Daoy (cell line): ENCODE data around the gene UBA52. TPM values are rescaled to one million over a fixed set of nuclear protein-coding genes. Genes with fewer than 3 reads are reported as not detected.
"Not testable (repeated sequence)": the region's sequence is repeated elsewhere in the genome, so short reads cannot be mapped to it uniquely, and the experiment has no call there.

Experiments used
- DNase-seq: peaks from one replicate; pipeline ENCODE4 v3.0.0-alpha.2; 2015; ENCODE audit warnings: low read depth
- total RNA-seq: library from RNA; depleted of rRNA; stranded (reverse); fragments of >200 nt; shearing (Covaris generic); gene quantifications from 2 replicates; pipeline ENCODE4 v1.2.3, GENCODE V29; 2014

The UBA52 gene
- total RNA-seq, 1 experiment from 2014 or later, result 1,164 TPM

DNA sequence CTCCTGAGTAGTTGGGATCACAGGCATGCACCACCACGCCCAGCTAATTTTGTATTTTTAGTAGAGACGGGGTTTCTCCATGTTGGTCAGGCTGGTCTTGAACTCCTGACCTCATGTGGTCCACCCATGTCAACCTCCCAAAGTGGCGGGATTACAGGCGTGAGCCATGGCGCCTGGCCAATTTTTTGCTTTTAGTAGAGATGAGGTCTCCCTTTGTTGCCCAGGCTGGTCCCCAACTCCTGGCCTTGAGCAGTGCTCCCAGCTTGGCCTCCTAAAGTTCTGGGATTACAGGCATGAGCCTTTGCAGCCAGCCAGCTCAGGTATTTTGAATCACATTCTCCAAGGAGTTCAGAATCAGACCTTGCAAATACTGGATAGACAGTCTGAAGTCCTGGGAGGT, 21.1 kb downstream of the UBA52 start:
- not testable (repeated sequence) for DNase-seq

GRCh38 chr19:18593367-18594095, 21.9 kb downstream of the UBA52 start:
- no peak for DNase-seq

DNA sequence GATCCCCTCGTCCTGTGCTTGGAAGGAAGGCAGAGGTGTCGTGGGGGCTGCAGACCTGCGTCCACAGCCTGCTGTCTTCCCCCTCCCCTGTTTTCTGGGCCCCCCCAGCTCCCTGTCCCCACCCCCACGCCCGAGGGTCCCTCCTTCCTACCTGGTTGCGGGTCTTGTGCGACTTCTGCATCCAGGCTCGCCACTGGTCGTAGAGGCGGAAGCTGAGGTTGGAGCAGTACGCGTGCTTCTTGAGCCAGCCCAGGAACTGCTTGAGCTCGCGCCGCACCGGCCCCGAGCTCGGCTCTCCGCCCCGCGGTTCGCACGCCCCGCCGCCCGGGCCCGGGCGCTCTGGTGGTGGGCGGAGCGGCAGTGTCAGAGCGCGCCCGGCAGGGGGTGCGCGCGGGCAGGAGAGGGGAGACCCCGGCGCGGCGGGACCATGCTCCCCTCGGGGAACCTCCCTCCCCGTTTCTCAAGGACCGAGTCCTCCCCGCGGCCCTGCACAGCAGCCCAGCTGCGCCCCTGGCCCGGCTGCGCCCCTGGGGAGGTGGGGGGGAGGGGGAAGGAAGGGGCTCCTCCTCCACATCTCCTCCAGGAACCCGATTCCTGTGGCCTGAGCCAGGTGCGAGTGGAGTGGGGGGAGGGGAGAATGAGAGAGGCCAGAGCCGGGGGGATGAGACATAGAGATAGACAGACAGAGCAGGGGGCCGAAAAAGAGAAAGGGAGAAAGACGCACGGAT, 22.6 kb downstream of the UBA52 start:
- DNase-seq, result peak; percentile 84

- DNase-seq, result no peak
Measured at GRCh38 chr19:18594824-18595373, 23.2 kb downstream of the UBA52 start.

GRCh38 chr19:18595475-18595874, 23.8 kb downstream of the UBA52 start:
- no peak for DNase-seq

DNA sequence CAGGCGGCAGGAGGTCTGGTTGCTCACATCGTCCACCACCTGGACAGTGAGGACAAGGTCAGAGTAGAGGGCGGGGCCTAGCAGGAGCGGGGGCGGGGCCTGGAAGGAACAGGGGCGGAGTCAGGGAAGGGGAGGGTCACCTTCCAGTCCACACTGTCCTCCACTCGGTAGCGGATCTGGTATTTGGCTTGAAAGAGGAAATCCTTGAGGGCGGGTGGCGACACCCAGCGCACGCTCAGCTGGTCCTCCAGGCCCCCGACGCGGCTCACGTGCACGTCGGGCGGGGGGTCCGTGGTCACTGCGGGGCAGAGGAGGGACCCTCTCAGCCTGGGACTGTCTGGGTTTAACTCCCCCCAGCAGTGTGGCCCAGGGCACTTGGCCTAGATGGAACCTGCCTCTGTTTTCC, 25.1 kb downstream of the UBA52 start:
- peak; percentile 69 for DNase-seq

DNA sequence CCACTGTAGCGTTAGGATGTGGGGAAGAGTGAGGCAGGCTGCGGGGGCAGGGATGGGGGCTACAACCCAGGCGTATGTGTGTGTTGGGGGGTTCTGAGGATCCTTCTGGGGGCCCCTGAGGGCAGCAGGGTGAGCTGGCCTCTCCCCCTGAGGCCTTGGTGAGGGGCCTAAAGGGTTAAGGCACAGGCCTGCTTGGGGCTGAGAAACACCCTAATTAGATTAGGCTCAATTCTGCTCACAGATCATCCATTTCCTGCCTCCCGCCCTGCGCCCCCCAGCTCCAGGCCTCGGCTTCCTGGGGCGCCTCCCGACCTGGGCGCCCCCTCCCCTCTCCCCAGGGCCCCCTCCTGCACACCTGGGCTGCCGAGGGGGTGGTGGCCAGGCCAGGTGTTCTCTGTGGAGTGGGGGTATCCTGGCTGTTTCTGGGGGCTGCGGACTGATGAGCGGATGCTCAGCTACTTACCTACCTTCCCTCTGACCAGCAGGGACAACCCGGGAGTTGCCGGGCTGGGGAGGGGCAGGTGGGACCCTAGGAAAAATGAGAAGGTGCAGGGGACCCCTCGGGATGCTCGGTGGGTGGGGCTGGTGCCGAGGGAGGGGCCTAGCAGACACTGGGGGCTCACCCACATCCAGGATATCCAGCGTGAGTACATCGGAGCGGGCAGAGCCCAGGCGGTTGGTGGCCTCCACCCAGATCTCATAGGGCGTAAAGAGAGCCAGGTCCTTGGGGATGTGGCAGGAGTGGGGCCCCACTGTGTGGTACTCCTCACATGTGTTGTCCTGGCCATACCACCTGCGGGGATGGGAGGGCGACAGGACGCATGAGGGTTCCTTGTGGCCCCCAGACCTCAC, 26.4 kb downstream of the UBA52 start:
- no peak for DNase-seq

- DNase-seq, result no peak
Measured at GRCh38 chr19:18599485-18599884, 27.8 kb downstream of the UBA52 start.

DNA sequence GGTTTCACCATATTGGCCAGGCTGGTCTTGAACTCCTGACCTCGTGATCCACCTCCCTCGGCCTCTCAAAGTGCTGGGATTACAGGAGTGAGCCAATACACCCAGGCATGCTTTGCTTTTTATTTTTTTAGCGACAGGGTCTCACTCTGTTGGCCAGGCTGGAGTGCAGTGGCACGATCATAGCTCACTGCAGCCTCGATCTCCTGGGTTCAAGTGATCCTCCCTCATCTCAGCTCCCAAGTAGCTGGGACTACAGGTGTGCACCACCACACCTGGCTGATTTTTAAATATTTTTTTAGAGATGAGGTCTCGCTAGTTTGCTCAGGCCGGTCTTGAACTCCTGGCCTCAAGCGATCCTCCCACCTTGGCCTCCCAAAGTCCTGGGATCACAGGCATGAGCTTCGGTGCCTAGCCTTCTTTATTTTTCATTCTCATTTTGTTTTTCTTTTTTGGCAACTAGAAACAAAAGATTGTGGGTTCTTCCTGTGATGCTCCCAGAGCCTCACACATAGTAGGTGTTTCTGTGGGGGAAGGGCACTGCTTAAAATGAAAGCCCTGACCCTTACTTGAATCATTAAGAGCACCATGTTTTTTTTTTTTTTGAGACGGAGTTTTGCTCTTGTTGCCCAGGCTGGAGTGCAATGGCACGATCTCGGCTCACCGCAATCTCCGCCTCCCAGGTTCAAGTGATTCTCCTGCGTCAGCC, 29.2 kb downstream of the UBA52 start:
- DNase-seq, result not testable (repeated sequence)

- no peak for DNase-seq
Measured at GRCh38 chr19:18601875-18602274, 30.2 kb downstream of the UBA52 start.

GRCh38 chr19:18603255-18603957, 31.7 kb downstream of the UBA52 start:
- DNase-seq, result no peak

DNA sequence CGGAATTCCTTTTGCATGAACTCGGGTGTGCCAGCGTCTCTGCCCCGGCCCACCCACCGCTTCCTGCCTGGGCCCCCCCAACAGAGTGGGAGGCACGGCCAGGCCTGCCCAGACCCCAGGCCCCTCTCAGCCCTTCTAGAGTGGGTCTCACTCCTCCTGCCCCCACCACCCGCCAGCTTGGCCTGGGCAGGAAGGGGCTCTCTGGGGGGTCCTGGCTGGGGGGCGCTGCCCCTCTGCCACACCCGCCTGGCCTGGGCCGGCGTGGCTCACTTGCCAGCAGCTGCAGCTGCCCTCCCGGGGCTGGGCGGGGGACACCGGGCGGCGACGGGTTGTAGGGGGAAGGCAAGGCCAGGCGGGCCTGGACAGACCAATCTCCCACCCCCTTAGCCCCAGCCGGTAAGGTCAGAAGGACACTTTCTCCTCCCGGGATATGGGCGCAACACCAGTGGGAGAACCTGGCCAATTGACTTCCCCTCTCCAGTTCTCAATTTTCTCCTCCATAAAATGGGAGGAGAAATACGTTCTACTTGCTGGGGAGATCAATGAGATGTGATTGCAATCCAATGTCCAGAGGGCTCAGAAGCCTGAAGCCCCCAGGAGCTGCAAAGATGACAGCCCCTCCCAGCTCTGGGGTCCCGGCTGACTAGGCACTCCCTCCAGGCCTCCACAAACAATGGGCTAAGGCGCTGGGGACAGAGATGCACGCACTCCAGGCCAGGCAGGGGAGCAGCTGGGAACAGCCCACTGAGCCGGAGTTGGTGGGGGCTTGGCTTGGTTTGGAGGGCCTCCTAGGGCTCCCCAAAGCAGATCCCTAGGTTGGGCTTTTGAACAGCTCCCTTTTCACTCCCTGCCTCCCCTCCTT, 32.5 kb downstream of the UBA52 start:
- DNase-seq, result no peak

GRCh38 chr19:18604820-18605159, 33.1 kb downstream of the UBA52 start:
- no peak for DNase-seq

DNA sequence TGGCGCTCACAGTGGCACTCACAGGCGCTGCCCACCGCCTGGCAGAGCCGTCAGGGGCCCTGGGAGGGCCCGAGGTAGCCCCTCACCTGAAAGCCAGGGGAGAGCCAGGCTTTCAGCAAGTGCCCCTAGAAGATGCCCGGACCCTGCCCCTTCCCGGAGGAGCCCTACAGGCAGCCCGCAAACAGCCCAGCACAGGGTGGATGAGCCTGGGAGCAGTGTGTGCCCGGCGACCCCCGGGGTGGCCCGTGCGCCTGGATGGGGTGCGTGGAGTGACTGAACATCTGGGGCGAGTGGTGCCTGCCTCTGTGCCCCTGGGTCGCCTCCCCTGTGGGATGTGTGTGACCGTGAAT, 33.5 kb downstream of the UBA52 start:
- DNase-seq, result no peak

GRCh38 chr19:18605546-18606280, 34.1 kb downstream of the UBA52 start:
- DNase-seq, result no peak

DNA sequence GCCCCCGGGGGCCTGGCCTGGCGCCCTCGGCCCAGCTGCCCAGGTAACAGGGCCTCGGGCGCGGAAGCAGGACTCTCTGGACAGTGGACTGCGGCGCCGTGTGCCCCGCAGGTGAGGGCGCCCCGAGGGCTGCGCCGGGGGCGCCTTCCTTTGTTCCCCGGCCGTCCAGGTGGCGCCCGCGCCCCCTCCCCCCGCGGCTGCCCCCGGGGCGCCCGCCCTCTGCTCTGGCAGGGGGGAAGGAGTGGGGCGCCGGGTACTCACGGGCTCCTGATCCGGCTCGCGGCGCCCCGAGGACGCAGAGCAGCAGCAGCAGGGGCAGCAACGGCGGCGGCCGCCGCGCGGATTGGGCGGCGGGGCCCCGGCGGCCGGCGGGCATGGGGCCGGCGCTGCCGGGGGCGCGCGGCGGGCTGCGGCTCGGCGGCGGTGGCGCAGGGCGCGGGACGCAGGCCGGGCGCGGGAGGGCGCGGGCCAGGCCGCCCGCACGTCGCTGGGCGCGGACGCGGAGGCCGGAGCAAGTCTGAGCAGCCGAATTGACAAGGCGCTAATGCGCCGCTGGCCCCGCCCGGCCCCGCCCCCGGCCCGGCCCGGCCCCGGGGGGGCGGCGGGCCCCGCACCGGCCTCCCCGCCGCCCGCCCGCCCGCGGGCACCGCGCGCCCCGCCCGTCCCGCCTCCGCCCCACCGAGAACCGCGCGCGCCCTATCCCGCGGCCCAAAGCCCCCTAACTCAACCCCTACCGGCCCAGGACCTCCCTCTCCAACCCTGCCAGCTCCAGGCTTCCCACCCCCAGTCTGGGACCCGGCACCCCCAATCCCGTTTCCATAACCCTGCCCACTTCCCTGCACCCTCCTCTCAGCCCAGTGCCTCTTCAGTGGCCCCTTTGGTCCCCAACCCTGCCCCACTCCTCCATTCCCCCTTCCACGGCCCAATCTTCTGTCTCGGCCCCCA, 34.9 kb downstream of the UBA52 start, which contains the start of gene CRLF1:
Gene CRLF1, minus strand, starts transcription at position 519 of the 945 bp plus-strand sequence. Its CDS starts 143 bp downstream, at position 376.
- DNase-seq, result no peak

- DNase-seq, result no peak
Measured at GRCh38 chr19:18607226-18608101, 35.8 kb downstream of the UBA52 start.
